GM12873 (cell line): ENCODE data around the gene SYNJ2.

Experiments used
- CTCF ChIP-seq: IDR thresholded peaks from 2 replicates; pipeline ENCODE4 v1.5.1; 2012; ENCODE audit warnings: low read depth, mild to moderate bottlenecking, moderate library complexity, low read length, control low read depth; ENCODE audit not compliant: insufficient read depth; ENCODE audit errors: missing control alignments

Gene SYNJ2

DNA sequence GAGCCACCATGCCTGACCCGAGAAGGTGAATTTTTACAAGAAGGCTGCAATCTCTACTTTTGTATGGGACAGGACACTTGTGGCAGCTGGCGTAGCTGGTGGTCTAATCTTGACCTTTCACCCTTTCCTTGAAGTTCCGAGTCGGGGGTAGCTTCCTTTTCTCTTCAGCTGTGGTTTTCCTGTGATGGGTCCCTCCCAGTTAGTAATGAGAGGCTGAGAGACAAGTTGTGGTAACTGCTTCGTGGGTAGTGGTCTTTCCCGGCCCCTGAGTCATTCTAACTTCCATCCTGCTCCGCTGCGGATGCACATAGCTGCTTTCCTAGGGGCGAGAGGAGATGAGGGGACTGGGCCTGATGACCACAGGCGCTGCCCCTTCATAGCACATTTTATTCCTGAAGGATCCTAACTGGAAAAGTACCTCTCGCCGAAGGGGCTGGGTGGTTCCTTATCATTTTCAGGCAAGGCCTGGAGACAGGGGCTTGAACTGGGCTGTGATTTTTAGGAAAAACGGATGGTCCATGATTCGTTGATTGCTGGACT lies 3.1 kb downstream of the SYNJ2 start:
- TF ChIP-seq CTCF, result no peak

DNA sequence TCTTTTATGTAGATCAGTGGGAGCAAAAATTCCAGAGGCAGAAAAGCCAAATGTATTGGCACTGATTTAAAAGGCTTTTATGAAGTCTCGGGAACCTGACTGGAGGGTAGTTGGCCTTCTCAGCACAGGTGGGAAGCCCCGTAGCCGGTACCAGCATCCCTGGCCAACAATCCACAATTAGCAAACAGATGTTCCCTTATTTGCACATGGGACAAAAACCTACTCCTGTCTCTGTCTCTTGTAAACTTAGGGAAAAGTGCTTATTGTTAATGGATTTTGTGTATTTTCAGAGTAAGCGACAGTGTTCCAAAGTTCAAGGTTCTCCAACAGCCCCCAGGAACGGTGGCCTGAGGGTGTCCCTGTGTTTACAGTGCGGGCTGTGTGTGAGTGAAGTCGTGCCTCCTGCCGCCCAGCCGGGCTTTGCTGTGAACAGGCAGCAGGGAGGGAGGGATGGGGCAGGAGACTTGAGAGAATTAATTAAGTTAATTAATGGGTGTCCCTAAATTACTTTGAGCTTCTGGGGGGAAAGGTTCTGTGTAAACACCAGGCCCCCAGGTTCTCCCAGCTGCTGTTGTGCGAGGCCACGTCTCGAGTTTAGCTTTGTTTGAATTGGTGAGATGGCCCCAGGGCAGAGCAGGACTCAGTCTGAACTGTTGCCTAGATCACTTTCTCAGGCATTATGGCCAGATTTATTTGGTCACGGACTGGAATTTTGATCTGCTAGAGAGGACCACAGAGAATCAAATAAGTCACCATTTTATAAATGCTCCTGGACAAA lies 3.9 kb downstream of the SYNJ2 start:
- TF ChIP-seq CTCF, result no peak

GRCh38 chr6:157987788-157988699 lies 6.4 kb downstream of the SYNJ2 start:
- no peak for TF ChIP-seq CTCF

GRCh38 chr6:157988700-157989063 lies 7.0 kb downstream of the SYNJ2 start:
- no peak for TF ChIP-seq CTCF

GRCh38 chr6:157989541-157990289 lies 8.1 kb downstream of the SYNJ2 start:
- no peak for TF ChIP-seq CTCF

DNA sequence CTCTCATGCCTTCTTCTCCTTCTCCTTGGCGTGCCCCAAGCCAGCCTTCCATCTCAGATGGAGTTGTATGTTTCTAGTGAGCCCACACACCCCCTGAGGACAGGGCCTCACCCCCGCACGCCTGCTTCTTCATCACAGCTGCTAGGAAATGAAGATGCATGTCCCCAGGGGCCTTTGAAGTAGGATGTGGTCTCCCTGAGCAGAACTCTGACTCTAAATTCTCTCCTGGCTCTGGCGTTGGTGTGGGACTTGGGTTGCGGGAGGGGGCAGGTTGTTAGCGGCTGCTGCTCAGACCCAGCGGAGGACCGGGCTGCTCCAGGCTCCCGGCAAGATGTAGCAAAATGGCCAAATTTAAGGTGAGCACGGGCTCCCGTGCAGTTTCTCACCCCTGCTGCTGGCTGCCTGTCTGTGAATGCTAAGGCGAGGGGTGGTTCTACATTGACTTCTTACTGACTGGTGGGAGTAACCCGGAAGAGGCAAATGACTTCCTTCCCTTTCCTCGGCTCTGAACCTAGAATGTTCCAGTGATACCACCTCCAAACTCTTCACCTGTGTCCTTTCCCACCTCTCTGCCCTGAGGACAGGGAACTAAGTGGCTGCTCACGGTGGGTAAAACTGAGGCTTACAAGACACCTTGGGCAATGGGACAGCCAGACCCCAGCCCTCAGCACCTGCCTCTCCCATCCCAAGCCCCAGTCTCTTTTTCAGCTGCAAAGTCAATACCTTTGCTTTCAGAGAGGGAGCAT lies 8.8 kb downstream of the SYNJ2 start:
- TF ChIP-seq CTCF, result no peak
